DMS 273 (cell line): Measurements from ENCODE around the gene RPGR.

Source experiments
- DNase-seq: peaks from one replicate; lab custom pipeline; 2025; ENCODE audit not compliant: unreplicated experiment; lab: John Stamatoyannopoulos, UW

Gene RPGR

DNA sequence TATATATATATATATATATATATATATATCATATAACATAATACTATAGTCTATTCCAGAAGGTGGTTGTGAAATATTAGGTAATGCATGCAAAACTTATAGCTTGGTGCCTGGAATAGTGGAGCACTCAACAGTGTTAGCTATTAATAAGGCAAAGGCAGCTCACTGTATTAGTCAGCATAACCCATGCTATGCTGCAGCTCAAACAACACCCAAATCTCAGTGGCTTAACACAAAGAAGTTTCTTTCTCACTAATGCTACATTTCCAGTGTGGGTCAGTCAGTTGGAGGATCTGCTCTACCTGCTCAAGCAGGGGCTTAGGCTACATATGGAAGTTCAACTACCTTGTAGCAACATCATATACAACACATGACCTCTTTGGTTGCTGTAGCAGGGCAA is 5.2 kb upstream of the RPGR start:
- DNase-seq = no peak

DNA sequence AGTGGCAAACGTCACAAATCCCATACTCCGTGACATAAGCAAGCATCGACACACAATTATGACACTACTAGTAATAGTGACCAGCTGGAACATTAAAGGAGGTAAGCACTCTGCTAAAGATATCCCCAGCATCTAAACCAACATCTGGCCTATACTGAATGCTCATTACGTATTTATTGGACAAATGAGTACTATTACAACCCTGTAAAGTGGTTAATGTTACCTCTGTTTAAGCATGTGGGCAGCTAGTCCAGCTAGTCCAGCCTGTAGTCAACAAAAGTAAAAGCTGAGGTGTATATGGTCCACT is 419 bp upstream of the RPGR start:
- DNase-seq = no peak

DNA sequence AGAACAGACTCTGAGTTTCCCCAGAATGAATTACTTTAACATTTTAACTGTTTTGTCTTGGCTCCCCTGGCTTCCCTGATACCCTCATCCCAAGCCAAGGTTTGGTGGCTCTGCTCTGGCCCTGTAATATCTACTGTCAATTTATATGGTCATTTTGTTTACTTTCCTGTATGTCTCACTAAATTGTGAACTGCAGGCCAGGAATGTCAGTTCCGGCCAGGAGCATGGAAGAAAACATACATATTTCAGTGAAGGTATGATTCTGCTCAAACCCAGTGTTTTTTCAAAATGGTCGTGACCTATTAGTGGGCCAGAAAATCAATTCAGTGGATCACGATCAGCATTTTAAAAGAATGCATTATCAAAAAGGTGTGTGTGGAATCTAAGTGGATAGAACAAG is 1.2 kb downstream of the RPGR start:
- DNase-seq = no peak

DNA sequence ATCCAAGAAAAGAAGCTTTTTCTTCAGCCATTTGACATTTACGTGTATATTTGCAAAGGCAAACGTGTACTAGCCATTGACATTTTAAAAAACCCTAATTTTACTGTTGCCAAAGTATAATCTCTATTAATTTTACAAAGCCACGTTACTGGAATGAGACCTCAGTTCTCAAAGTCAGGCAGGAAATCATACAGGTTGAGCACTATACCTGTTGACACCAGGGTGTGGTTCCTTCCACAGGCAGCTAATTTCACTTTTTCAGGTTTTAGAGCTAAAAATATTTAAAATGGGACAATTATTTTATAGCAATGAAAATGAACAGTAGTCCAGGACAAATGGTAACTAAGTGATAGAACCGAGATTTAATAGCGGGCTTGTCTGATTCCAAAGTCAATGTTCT is 6.5 kb downstream of the RPGR start:
- no peak for DNase-seq

DNA sequence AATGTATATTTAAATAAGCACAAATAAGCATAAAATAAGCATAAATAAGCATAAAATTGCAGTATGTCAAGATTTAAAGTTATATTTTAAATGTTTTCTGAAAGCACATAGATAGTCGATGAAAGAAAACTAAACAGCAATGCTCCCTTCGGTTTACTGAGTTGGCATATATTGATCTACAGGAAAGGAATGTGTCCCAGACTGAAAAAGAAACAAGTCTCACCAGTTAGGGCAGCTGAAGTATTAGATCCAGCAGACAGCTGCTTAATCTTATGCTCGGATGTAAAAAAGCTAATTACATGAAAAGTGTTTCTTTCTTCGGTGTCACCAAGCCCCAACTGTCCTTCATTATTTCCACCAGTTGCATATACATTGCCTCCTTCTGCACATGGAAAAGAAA is 8.7 kb downstream of the RPGR start:
- DNase-seq = peak; percentile 8

DNA sequence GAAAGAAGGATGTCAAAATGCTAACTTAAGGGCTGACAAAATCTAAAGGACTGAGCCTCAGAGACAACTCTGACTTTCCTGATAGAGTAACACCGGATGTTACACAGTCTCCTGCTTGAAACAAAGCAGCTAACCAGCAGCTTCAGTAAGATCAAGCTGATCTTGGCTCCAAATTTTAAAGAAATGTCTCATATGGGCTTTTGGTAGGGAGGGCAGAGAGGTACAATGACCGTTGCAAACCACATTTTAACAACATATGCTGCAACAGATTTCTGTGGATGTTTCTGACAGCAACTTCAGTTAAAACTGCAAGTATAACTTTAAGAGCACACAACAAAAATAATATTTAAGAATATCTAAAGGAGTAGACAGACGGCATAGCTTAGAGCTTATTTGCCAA is 9.1 kb downstream of the RPGR start:
- peak; percentile 8 for DNase-seq

DNA sequence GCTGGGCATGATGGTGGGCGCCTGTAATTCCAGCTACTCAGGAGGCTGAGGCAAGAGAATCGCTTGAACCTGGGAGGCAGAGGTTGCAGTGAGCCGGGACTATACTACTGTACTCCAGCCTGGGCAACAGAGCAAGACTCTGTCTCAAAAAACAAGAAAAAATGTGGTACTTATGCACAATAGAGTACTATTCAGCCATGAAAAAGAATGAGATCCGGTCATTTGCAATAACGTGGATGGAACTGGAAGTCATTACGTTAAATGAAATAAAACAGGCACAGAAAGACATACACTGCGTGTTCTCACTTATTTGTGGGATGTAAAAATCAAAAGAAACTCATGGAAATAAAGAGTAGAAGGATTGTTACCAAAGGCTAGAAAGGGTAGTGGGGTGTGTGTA is 12.1 kb downstream of the RPGR start:
- DNase-seq = no peak

DNA sequence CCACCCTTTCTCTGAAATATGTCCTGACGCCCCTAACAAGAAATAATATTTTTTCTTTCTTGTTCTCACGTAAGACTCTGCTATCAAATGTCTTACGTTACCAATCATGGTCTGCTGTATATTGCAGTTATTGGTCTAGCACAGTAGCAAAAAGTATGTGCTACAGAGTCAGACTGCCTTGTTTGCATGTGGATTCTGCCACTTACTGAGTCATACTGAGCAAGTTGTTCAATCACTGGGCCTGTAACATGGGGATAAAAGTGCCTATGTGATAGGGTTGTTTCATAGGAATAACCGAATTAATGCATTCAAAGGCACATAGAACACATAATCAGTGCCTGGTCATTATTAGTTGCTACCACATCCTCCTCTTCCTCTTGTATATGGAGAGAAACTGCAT is 14.1 kb downstream of the RPGR start:
- DNase-seq = no peak

DNA sequence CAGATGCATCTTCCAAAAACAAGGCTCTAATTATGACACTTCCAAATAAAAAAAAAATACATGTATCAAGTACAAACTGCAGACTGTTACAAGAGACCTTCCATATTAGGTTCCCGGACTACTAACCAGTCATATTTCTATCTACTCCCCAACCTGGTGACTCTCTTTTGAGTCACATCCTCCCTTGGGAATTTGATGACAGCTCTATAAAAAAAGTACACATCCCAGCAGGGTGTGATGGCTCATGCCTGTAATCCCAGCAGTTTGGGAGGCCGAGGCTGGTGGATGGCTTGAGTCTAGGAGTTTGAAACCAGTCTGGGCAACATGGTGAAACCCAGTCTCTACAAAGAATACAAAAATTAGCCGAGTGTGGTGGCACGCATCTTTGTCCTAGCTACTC is 14.9 kb downstream of the RPGR start:
- DNase-seq = no peak

DNA sequence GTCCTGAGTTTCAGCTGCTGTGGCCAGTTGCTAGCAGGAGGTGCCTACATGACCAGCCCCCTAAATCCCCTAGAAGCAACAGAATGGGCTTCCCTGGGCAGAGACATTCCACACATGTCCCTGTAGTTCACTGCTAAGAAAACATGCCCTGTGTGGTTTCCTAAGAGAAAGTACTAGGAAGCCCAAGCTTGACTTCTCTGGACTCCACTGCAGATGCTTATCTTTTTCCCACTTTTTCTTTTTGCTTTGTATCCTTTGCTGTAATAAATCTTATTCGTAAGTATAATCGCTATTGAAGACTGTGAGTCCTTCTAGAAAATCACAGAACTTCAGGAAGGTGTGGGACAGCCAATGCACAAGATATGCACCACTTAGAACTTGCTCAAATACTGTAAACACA is 15.6 kb downstream of the RPGR start:
- no peak for DNase-seq

DNA sequence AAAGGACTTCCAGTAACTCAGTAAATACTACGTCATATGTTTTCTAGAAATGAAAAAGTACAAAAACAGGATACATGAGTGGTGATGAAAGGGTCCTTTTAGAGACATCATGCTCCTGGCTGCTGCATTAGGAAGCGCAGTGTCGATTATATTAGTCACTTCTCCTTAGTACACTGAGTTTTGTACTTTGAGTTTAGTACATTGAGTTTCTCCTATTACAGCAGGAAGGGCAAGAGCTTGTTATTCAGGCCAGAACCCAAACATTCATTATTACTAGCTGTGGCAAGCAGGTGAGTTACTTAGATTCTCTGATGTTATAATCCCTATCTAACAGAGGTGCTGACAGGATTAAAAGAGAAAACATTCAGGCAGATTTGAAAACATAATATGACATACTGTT is 21.3 kb downstream of the RPGR start:
- DNase-seq = no peak

DNA sequence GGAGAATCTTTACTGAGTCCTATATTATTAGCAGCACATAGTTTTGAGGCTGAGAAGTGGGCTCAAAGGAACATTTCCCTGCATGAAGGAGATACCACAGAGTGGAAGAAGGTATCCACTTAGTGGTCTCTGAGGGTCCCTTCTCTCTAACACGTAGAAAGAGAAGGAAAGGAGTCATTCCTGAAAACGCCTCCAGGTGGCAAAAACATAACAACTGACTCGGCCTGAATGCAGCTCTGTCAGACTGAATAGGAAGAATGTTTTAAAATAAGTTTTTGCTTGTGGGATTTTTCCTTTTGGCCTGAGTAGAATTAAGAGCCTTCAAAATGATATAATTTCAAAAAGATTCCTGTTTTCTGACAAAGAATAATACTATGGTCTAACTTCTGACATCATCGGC is 23.3 kb downstream of the RPGR start:
- peak; percentile 55 for DNase-seq

DNA sequence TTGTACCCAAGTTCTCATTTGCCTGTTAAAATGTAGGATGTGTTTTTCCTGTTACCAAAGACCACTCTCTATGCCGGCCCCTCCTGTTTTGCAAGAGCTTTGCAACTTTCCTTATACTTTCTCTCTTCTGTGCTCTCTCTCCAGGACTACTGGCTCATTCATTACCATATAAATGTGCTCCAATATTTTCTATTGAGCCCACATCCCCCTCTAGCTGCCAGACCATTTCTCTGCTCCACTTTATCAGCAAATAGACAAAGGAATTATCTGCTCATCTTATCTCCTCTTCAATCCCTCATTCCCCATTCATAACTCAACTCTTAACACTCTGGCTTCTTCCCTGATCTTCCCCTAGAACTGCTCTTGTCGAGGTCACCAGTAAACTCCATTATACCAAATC is 33.6 kb downstream of the RPGR start:
- no peak for DNase-seq

DNA sequence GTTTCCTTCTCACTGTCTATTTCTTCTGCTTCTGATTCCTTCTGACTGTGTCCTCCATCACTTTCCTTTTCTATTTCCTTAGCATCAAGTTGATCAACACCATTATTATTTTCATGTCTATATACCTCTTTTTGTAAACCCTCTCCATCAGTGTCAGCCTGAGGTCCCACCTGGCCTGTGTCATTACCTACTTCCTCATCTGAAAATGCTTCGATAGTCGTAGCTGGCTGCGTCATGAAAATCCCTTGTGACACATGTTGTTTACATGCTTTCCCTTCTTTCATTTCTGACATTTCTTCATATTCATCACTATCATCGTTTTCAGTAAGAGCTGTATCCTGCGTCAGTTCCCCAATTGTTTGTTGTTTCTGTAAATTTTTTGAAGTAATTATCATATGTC is 39.6 kb downstream of the RPGR start:
- no peak for DNase-seq

DNA sequence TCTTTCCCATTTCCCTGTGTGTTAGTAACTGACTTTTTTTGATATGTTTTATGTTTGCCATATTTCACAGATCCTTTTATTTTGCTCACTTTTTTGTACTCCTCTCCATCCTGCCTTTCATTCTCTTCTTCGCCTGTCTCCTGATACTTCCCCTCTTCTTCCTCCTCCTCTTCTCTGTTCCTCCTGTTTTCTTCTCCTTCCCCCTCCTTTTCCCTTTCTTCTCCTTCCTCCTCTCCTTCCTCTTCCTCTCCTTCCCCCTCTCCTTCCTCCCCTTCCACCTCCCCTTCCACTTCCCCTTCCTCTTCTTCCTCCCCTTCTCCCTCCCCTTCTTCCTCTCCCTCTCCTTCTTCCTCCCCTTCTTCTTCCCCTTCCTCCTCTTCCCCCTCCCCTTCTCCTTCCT is 41.7 kb downstream of the RPGR start:
- no peak for DNase-seq

DNA sequence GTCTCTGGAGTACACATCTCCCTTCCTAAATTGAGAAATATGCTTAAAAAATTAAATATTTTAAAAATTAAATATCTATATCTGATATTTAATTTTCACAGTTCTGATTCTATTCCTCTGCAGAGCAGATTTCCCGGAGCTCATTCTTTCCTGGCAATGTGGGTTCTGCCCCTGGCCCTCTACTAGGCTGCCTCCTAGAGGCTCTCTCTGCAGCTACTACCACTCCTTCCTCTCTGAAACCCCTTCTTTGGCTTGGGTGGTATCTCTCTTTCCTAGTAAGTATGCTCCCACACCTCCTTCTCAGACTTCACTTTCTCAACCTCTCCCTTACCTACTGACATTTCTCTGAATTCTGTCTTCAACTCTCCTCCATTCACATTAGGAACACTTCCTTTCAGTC is 45.3 kb downstream of the RPGR start:
- peak; percentile 18 for DNase-seq

DNA sequence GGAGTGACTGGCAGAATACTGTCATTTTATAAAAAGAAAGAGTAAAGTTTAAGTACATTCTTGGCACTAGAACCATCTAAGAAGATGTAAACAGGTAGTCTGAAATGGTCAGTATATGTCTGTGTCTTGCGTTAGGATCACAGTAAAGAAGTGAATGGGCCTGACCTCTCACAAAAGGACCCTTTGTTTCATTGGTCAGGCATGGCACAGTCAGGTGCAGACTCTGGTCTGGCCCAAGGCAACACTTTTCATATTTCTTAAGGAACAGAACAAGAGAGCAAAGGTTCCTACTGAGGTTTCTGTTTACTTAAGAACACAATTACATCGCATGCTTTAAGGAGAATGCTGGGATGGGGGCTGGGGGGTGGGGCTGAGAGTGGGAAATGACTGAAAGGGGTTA is 48.1 kb downstream of the RPGR start:
- DNase-seq = no peak

DNA sequence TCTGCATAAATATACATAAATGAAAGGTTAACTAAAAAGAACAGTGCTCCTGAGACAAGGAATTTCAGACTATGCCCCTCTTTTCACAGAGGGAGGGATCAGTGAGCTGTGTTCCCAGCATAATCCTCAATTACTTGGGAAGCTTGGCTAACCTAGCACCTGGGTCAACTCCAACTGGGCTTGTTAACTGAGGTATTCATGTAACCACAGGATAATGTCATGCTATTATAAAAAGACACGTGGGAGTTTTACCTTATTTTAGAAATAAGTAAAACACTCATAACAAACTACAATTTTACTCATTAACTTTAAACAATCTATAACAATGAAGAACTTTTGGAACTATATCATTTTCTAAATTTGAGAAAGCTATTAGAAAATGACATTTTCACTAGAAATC is 48.6 kb downstream of the RPGR start:
- no peak for DNase-seq

DNA sequence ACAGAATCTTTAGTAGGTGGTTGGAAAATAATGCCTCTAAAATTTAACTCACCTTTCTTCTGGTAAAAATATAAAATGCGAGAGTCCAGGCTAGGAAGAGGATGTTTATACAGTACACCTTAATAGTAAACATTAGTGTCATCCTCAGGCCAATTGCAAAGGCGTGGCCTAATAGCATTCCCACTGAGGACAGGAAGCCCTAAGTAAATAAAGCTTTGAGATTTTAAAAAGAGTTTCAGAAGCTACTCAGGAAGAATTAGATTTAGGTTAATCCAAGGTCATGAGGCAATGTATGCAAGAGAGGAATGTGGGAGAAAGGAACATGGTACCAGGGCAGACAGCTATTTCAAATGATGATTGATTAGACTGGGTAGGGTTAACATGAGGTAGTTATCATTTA is 49.5 kb downstream of the RPGR start:
- no peak for DNase-seq

DNA sequence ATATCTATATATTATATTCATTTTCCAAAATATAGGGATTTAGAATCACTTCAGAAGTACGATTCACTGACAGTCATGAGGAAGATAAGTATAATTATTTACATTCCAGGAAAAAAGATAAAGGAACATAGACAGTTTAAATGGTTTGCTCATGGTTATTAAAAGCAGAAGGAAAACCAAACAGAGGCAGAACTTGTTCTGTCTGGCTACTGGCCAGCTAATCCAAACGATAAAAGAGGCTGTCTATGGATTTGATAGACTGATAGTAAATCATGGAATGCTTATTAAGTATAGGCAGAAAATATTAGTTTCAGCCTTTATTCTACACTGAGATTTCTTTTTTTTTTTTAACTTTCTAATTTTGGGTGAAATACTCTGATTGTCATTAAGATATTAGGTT is 50.2 kb downstream of the RPGR start:
- DNase-seq = no peak

DNA sequence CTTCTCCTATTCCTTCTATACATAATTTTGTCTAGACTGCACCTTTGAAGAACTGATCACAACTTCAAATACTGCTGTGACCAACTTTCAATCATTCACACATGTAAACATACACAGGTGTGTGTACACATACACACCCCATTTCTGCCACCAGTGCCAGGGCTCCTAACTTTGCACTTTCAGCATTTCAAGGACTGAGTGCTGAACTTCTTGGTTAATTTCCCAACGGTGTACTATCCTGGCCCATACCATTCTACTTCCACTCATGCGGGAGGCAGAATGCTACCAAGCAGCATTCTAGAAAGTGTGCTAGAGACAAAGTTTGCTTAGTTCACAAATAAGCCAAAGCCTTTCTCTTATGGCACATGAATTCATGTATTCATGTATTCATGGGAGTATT is 51.2 kb downstream of the RPGR start:
- no peak for DNase-seq

DNA sequence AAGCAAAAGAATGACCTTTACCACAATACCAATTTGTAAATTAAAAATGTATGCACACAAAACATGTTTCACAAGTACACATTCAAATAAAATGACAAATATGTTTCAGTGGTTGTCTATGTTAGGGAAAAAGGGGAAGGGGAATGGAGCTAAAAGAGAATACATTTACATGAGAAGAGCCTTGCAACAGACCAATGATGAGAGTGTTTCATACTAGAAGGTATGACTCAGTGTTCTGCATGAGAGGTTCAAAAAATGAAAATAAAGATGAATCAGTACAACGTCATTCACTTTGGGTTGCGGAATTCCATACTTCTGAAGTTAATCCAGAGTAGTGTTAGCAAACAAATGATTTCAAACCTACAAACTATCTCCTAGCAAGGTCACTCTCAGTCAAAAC is 51.7 kb downstream of the RPGR start:
- no peak for DNase-seq

DNA sequence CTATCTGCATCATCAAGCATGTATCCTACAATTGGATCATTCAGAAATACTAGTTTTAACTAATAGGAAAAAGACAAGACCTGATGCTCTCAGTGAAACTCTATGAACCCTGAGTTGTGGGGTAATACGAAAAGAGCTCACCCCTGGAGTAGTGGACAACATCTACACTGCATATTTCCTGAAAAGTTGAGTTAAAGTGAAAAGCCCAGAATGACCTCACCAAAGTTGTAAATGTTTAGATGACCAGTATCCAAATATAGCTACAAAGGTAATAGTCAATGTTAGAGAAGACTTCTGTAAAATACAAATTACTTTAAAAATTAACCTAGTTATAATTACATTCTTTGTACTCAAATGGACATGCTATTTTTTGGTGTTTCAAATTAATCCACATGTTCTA is 53.9 kb downstream of the RPGR start:
- no peak for DNase-seq

DNA sequence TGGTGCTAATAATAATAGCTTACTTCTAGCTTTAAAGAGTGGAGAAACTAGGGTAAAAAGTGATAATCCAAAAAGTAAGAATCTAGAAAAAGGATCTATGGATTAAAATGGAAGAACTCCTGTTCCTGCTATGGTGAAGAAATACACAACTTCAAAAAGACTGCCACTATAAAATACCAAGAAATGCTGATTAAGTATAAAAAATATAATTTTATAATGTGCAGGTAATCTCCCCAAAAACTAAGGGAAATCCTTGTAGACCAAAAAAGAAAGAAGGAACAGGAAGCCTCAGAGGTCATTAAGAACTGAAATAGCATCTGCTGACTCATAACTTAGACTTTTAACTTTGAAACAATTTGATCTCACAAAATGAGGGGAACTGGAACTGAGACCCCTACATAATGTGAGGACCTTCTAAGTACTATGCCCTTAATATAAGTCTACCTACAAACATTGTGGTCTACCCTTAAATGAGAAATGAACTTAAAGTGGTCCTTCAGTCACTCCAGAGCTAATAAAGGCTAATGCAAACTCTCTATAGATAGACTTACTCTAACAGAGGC is 56.1 kb downstream of the RPGR start:
- no peak for DNase-seq
